GM19099 (cell line): ENCODE data around the gene RFTN1.

Experiments
- POLR2A ChIP-seq: IDR thresholded peaks from 3 replicates; pipeline ENCODE4 v1.6.1; 2011; ENCODE audit warnings: low read depth; ENCODE audit not compliant: insufficient read length; ENCODE audit errors: extremely low read depth

The RFTN1 gene

DNA sequence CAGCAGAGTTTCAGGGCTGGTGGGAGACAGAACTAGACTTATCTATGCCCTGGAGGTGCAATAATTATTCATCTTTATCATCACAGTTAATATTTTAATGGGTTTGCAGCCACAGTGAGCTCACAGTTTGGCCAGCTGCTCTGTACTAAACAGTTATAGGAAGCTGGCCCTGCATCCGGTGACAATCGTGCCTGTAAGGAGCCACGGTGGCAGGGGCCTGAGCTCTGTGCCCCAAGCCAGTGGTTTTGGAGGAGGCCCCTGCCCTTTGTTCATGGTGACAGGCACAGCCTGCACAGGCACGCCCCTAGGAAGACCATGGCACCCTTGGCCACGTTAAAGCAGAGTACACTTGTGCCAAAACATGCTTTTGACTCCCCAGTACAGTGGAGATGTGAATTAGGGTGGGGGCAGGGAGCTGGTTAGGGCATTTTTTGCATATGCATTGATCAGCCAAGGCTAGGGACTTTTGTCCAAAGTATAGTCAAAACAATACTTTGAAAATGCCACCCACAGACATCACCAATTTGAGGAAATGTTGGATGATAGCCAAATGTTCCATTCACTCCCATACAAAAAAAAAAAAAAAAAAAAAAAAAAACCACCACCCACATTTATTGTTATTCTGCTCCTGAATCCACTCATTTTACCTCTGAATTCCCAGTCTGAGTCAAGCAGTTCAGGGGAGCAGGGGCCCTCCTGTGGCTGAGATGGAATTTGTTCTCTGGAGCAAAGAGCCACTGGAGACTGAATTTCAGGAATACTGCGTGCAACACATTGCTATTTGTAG lies 3.4 kb upstream of the RFTN1 start:
- no peak for TF ChIP-seq POLR2A

DNA sequence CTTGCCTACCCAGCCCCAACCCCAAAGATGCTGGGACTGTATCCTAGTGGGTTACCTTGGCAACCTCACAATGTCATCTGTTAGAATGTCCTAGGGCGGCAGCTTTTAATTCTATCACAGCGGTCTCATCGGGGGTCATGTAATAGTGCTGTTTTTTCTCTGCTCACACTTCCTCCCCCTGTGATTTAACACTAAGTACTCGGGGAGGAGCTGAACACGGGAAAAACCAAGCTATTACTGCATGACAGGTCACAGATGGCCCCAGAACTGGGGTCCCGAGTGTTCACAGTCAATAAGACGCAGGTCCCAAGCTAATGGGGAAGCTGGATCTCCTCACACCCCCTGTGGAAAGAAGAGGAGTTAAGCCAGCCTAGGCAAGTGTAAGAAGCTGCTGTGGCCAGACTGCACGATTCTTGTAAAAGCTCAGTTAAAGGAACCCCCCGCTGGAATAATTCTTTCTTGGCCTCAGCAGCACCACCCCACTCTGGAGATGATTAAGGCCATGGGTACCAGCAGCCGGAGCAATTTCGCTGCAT lies 2.5 kb upstream of the RFTN1 start:
- TF ChIP-seq POLR2A: peak; percentile 57

- peak; percentile 42 for TF ChIP-seq POLR2A
Observed at GRCh38 chr3:16514755-16515353, 1.4 kb upstream of the RFTN1 start.

- no peak for TF ChIP-seq POLR2A
Observed at GRCh38 chr3:16514021-16514700, 662 bp upstream of the RFTN1 start.

- peak; percentile 69 for TF ChIP-seq POLR2A
Observed at GRCh38 chr3:16512435-16513140, 911 bp downstream of the RFTN1 start.

- peak; percentile 70 for TF ChIP-seq POLR2A
Observed at GRCh38 chr3:16511681-16512434, 1.6 kb downstream of the RFTN1 start.

- TF ChIP-seq POLR2A: peak; percentile 47
Observed at GRCh38 chr3:16510620-16511319, 2.7 kb downstream of the RFTN1 start.

DNA sequence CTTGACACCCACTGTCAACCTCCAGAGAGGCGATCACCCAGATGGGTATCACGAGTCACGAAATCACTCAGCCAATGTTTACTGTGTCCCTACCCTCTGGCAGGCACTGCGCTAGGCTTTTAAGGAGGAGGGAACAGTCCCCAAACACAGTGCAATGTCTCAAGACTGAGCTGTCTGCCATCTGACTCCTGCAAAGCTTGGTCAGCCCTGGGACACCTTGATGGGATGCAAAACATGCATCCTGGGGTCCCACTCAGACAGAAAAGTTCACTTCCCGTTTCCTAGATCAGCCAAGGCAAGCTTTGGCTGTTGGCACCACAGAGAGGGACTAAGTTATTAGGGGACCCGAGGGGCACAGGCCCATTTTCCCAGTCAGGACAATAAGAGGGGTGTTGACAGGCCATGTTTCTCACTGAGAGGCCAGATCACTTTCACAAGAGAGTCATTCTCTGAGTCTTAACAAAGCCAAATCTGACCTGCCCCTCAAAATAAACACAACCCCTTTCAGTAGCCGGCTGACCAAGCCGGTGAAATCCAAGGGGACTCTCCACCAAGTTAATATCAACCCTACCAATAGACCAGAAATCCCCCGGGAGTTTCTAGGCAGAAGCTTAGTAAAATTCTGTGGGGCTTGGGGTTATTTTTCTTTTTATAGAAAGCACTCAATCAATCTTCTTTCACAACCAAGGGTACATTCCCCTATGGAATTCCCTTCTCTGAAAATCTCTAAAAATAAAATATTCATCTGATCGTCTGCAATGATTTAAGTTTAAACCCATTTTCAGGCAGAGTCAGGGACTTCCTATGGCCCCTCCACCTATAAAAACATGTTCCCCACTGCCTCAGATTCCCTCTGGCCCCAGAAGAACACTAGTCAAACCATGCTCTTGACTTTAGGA lies 3.5 kb downstream of the RFTN1 start:
- peak; percentile 58 for TF ChIP-seq POLR2A

DNA sequence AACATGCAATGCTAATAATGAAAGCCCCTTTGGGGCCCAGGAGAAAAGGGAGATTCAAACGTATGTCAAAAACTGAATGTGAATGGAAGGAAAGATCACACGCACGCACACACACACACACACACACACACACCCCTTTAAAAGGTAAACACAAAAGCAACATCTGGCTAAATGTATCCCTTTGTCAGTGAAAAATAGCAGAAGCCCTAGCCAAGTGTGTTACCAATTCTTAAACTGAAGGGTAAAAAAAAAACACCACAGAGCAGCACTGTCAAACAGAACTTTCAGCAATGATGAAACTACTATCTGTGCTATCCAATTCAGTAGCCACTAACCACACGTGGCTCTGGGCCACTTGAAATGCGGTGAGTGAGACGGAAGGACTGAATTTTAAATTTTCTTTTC lies 4.9 kb downstream of the RFTN1 start:
- peak; percentile 13 for TF ChIP-seq POLR2A

DNA sequence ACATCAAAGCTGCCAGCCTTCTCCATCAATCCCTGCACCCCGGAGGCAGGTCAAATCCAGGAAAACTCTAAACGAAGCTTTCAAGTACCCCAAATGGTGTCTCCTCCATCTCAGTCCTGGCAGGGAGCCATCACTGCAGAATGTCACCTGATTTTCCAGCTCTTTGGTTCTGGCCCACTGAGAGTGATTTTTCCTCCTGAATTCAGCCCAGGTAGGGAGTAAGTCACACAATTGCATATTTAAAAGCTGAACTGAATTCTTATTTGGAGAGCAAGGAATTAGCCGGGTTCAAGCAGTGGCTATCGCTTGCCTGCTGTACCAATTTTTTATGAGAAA lies 5.3 kb downstream of the RFTN1 start:
- TF ChIP-seq POLR2A: no peak

GRCh38 chr3:16507578-16508242 lies 5.8 kb downstream of the RFTN1 start:
- TF ChIP-seq POLR2A: no peak

DNA sequence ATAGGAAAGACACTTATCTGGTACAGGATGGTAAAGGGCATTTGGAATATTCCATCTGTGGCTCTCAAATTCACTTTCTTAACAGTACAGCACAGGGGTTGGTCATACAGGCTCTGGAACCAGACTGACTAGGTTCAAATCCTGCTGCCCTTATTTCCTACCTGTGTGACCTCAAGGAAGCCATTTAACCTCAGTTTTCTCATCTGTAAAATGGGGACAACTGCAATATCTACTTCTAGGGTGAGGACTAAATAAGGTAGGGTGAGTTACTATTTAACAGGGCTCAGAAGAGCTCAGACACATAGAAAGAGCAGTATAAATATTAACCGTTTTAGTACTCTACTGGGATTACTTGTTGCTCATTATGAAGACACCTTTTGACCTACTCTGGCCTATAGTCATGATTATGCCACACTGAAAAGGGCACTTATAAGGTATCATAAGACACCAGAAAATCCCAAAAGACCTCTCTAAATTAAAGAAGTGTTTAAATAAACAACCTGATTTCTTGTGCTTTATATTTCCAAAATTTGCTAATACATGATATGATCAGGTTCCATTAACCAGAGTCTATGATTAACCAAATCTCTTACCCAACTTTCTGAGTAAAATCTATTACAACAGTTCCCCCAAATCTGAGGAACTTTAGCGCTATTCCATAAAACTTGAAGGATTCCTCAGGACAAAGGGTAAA lies 6.5 kb downstream of the RFTN1 start:
- TF ChIP-seq POLR2A: peak; percentile 17

DNA sequence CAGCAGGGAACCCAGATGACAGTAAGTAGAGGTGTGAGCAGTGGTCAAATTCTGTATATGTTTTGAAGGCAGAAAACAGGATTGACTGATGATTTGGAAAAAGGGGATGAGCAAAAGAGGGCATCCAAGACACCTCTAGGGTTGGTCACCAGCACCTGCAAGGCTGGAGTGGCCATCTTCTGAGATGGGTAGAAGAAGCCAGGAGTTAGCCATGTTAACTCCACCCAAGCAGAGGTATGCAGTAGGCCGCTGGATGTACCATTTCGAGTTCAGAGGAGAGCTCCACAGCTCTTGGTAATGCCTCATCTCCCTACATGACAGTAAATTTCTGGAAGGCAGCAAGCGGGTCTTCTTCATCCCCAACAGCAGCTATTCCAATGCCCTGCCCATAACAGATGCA lies 7.0 kb downstream of the RFTN1 start:
- no peak for TF ChIP-seq POLR2A
